Thyroid gland (tissue), 4 donors: ENCODE results near the gene RNF220.
"Not testable (repeated sequence)": the region's sequence is repeated elsewhere in the genome, so short reads cannot be mapped to it uniquely, and the experiment has no call there.

Experiments used
- POLR2A ChIP-seq, 2 donors: fragments of 450-650 bp; IDR thresholded peaks; one replicate each; pipeline ENCODE4 v1.6.1; 2017; ENCODE audit warnings: antibody characterized with exemption in 2 of 2, mild to moderate bottlenecking in 2 of 2, moderate library complexity in 1 of 2
- TF ChIP-seq, protein P1 (sequence below), 6 experiments: fragments of 200-600 bp in 3 of 6; fragments of 450-650 bp in 3 of 6; sonication (generic) in 3 of 6; IDR thresholded peaks; one replicate each; pipeline ENCODE4 v1.5.1; 2016 to 2019; ENCODE audit warnings: antibody characterized with exemption in 6 of 6, mild to moderate bottlenecking in 2 of 6, inconsistent platforms in 1 of 6, moderate library complexity in 1 of 6

DNA sequence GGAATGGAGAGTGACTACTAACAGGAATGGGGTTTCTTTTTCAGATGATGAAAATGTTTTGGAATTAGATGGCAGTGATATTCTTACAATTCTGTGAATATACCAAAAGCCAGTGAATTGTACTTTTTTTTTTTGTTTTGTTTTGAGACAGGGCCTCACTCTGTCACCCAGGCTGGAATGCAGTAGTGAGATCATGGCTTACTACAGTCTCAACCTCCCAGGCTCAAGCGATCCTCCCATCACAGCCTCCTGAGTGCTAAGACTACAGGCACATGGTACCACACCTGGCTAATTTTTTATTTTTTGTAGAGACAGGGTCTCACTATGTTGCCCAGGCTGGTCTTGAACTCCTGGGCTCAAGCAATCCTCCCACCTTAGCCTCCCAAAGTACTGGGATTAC, 261.7 kb downstream of the RNF220 start:
- TF ChIP-seq POLR2A (IDR thresholded peaks at IDR 0.05): not testable (repeated sequence)
- TF ChIP-seq, protein P1, sequence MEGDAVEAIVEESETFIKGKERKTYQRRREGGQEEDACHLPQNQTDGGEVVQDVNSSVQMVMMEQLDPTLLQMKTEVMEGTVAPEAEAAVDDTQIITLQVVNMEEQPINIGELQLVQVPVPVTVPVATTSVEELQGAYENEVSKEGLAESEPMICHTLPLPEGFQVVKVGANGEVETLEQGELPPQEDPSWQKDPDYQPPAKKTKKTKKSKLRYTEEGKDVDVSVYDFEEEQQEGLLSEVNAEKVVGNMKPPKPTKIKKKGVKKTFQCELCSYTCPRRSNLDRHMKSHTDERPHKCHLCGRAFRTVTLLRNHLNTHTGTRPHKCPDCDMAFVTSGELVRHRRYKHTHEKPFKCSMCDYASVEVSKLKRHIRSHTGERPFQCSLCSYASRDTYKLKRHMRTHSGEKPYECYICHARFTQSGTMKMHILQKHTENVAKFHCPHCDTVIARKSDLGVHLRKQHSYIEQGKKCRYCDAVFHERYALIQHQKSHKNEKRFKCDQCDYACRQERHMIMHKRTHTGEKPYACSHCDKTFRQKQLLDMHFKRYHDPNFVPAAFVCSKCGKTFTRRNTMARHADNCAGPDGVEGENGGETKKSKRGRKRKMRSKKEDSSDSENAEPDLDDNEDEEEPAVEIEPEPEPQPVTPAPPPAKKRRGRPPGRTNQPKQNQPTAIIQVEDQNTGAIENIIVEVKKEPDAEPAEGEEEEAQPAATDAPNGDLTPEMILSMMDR (IDR thresholded peaks at IDR 0.05): not testable (repeated sequence)
